ENCODE measurements around the gene LTF. TPM values are rescaled to one million over a fixed set of nuclear protein-coding genes. Genes with fewer than 3 reads are reported as not detected.
A peak's percentile ranks its signal among the peaks of the same experiment; 100 is the strongest.
"Not testable (repeated sequence)": the region's sequence is repeated elsewhere in the genome, so short reads cannot be mapped to it uniquely, and the experiment has no call there.

The LTF gene
- total RNA-seq, 2 experiments from 2014 or later: not detected

- Mint-ChIP-seq H3K4me1 (peaks cover 16% of the 10 kb centered on the region), H3K4me3 (no peak within 1 kb of the TSS), H3K27ac (no peak within 1 kb of the TSS), H3K27me3 (no peaks in the 10 kb centered on the region), H3K9me3 (no peaks in the 10 kb centered on the region), H3K36me3 (ENCODE audit: low read depth) (no peaks in the 10 kb centered on the region)
- POLR2A ChIA-PET: no interaction called here
- DNase-seq: no peak
- CTCF ChIA-PET: interaction anchor here (1.3 to 6.6 kb wide), 4 partner anchors 9 to 34 kb away, joined by 3 to 52 read pairs (median 4); no protein-coding TSS in a partner anchor
Observed at GRCh38 chr3:46497556-46498265, 33.0 kb upstream of the LTF start, which contains the start of gene RTP3. Gene RTP3, plus strand, starts transcription at chr3:46497976. Its CDS starts 87 bp downstream, at chr3:46498063.

GRCh38 chr3:46496746-46497555, 32.2 kb upstream of the LTF start:
- no peak overlapping the region for H3K4me3 Mint-ChIP-seq
- H3K9me3 Mint-ChIP-seq: no peaks in the 10 kb centered on the region
- POLR2A ChIA-PET: interaction anchor here (0.6 kb wide), 1 partner anchor 65 kb away, joined by 3 read pairs; no protein-coding TSS in a partner anchor
- no peak overlapping the region for H3K27ac Mint-ChIP-seq
- CTCF ChIA-PET: interaction anchor here (0.7 to 6.6 kb wide), 9 partner anchors 8 to 132 kb away, joined by 3 to 52 read pairs (median 3); no protein-coding TSS in a partner anchor
- peaks cover under 1% of the 10 kb centered on the region for H3K27me3 Mint-ChIP-seq
- DNase-seq: peak; percentile 56
- H3K4me1 Mint-ChIP-seq: peaks cover 16% of the 10 kb centered on the region
- H3K36me3 Mint-ChIP-seq (ENCODE audit: low read depth): no peaks in the 10 kb centered on the region

- POLR2A ChIA-PET: no interaction called here
- no peak overlapping the region for H3K4me3 Mint-ChIP-seq
- CTCF ChIA-PET: interaction anchor here (0.9 to 1.5 kb wide), 2 partner anchors 13 to 43 kb away, joined by 3 read pairs; no protein-coding TSS in a partner anchor
Observed at GRCh38 chr3:46495901-46496456, 31.3 kb upstream of the LTF start.

DNA sequence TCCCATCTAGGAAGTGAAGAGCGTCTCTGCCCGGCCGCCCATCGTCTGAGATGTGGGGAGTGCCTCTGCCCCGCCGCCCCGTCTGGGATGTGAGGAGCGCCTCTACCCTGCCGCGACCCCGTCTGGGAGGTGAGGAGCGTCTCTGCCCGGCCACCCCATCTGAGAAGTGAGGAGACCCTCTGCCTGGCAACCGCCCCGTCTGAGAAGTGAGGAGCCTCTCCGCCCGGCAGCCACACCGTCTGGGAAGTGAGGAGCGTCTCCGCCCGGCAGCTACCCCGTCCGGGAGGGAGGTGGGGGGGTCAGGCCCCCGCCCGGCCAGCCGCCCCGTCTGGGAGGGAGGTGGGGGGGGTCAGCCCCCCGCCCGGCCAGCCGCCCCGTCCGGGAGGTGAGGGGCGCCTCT, 29.8 kb upstream of the LTF start:
- CTCF ChIA-PET; H3K4me3 Mint-ChIP-seq; DNase-seq; H3K9me3 Mint-ChIP-seq; H3K27ac Mint-ChIP-seq; H3K36me3 Mint-ChIP-seq (ENCODE audit: low read depth); POLR2A ChIA-PET; H3K27me3 Mint-ChIP-seq: not testable (repeated sequence)
- H3K4me1 Mint-ChIP-seq: peaks cover 29% of the 10 kb centered on the region

More at GRCh38 chr3:46495901-46496456, 31.3 kb upstream of the LTF start:
- Mint-ChIP-seq H3K27me3 (peaks cover 9% of the 10 kb centered on the region), H3K27ac (no peak overlapping the region), H3K4me1 (peaks cover 22% of the 10 kb centered on the region), H3K36me3 (ENCODE audit: low read depth) (no peaks in the 10 kb centered on the region), H3K9me3 (no peaks in the 10 kb centered on the region)
- DNase-seq: no peak

- ChIA-PET POLR2A (no interaction called here), CTCF (interaction anchor here (0.6 to 1.2 kb wide), 3 partner anchors 56 to 632 kb away, joined by 3 to 6 read pairs (median 3); no protein-coding TSS in a partner anchor)
- DNase-seq: no peak
- Mint-ChIP-seq H3K27ac (no peak overlapping the region), H3K27me3 (peaks cover 9% of the 10 kb centered on the region), H3K4me3 (no peak overlapping the region), H3K4me1 (peaks cover 40% of the 10 kb centered on the region), H3K36me3 (ENCODE audit: low read depth) (no peaks in the 10 kb centered on the region), H3K9me3 (no peaks in the 10 kb centered on the region)
Observed at GRCh38 chr3:46492890-46493547, 28.3 kb upstream of the LTF start.

- Mint-ChIP-seq H3K9me3 (no peaks in the 10 kb centered on the region), H3K36me3 (ENCODE audit: low read depth) (no peaks in the 10 kb centered on the region), H3K4me1 (peaks cover 33% of the 10 kb centered on the region), H3K27ac (no peak overlapping the region), H3K4me3 (no peak overlapping the region), H3K27me3 (peaks cover 12% of the 10 kb centered on the region)
- POLR2A ChIA-PET: no interaction called here
- CTCF ChIA-PET: interaction anchor here (0.7 to 1.0 kb wide), 3 partner anchors 10 to 206 kb away, joined by 3 to 7 read pairs (median 3); no protein-coding TSS in a partner anchor
- DNase-seq: no peak
Observed at GRCh38 chr3:46491089-46492070, 26.7 kb upstream of the LTF start.

DNA sequence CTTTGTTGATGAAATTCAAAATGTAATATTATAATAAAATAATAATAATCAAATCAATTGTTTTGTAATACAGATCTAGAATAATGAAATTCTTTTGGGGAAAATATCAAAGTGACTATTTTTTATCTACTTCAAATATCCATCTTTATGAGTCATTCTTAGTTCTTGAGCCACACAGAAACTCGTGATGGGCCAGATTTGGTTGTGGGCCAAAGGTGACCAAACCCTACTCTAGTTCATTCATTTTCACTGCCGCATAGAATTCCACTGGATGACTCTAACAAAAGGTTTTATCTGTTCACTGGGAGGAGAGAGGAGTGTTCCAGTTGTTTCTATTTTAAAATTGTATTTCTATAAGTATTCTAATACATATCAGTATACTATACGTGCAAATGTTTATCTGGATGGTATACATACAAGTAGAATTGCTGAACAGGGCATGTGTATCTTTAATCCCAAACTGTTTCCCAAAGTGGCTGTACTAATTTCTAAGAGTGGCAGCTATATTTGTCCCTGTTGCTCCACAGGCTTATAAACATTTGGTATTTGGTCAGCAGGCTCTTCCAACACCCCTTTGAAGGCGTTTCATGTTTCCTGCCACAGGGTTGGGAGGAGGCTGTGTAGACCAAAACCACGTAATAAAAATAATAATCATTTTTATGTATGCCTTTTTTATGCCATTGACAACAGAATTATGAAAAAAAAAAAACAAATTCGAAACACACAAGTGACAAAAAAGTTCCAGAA, 25.8 kb upstream of the LTF start:
- no peak overlapping the region for H3K4me3 Mint-ChIP-seq
- H3K4me1 Mint-ChIP-seq: peaks cover 27% of the 10 kb centered on the region
- H3K9me3 Mint-ChIP-seq: no peaks in the 10 kb centered on the region
- no peak for DNase-seq
- H3K27me3 Mint-ChIP-seq: peaks cover 12% of the 10 kb centered on the region
- POLR2A ChIA-PET: no interaction called here
- no peaks in the 10 kb centered on the region for H3K36me3 Mint-ChIP-seq (ENCODE audit: low read depth)
- no peak overlapping the region for H3K27ac Mint-ChIP-seq
- CTCF ChIA-PET: interaction anchor here (0.7 to 4.1 kb wide), 9 partner anchors 10 to 207 kb away, joined by 3 to 69 read pairs (median 15); partner anchors contain the start of gene RTP3

DNA sequence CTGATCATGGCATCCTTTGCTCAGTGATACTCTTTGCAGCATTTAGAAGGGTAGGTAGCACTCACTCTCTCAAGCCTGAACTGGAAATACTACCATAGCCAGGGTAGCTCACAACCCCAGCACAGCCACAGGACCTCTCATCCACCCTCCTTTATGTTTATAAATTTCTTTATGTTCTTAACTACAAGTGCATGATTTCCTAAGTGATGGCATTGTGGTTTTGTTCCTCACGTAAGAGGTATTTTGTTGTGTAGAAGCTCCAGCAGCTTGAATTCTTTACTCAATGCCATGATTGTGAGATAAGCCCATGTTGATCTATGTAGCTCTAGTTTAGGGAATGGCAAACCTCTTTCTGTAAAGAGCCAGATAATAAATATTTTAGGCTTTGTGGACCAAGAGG, 25.2 kb upstream of the LTF start:
- H3K27me3 Mint-ChIP-seq: peaks cover 12% of the 10 kb centered on the region
- H3K9me3 Mint-ChIP-seq: no peaks in the 10 kb centered on the region
- no peak for DNase-seq
- CTCF ChIA-PET: interaction anchor here (1.0 to 4.1 kb wide), 17 partner anchors 11 to 206 kb away, joined by 3 to 69 read pairs (median 7); partner anchors contain the start of genes CCR5, CCR5AS, CCRL2 and RTP3
- POLR2A ChIA-PET: no interaction called here
- peaks cover 27% of the 10 kb centered on the region for H3K4me1 Mint-ChIP-seq
- H3K27ac Mint-ChIP-seq: no peak overlapping the region
- no peak overlapping the region for H3K4me3 Mint-ChIP-seq
- H3K36me3 Mint-ChIP-seq (ENCODE audit: low read depth): no peaks in the 10 kb centered on the region

DNA sequence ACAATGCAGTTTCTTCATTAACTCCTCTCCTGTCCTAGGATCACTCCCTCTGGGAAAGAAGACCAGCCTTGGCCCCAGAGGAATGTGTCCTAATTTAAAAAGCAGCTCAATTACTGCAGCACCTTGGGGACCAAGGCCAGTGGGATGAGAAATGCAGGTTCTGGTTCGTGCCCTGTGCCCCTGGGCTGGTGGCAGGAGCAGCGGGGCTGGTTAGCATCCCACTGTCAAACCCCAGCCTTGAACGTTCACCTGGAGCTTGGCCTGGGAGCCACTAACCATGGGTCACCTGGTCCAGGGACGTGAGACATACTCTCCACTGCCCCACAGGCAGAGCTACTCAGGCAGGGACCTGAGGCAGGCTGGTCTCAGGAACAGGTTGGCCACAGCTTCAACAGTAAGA, 24.7 kb upstream of the LTF start:
- peaks cover 27% of the 10 kb centered on the region for H3K4me1 Mint-ChIP-seq
- peak overlapping the region; percentile 60 for H3K27ac Mint-ChIP-seq
- H3K27me3 Mint-ChIP-seq: peaks cover 12% of the 10 kb centered on the region
- no peaks in the 10 kb centered on the region for H3K36me3 Mint-ChIP-seq (ENCODE audit: low read depth)
- no peaks in the 10 kb centered on the region for H3K9me3 Mint-ChIP-seq
- ChIA-PET CTCF (interaction anchor here (0.6 to 4.1 kb wide), 42 partner anchors 9 to 640 kb away, joined by 3 to 69 read pairs (median 5); partner anchors contain the start of genes CCR5, CCR5AS, CCRL2 and LTF), POLR2A (no interaction called here)
- H3K4me3 Mint-ChIP-seq: no peak overlapping the region
- DNase-seq: no peak

DNA sequence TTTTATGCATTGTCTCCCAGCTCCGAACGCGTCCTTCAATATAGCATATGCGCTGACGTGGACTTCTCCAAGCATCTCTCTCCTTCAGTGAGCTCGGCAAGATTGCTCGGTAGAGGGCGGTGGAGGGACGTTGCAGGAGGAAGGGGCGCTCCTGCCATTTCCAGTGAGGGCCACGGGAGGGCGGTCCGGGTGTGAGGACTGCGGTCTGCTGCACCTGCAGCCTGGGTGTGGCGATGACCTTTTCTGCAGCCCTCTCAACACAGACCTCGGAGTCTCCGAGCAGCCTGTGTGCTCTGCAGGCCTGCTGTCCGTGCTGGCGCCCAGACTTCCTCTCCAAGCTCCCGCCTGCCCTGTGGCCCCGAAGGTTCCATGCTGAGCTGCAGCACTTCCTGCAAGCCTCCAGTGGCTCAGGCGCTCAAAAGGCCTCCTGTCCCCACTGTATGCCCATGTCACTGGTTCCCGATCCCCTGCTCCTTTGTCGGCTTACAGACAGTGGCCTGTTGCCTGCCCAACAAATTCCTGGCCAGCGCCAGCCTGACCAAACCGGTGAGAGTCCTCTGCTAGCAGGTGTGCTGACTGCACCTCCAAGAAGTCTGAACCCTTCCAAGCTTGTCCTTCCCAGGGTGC, 24.1 kb upstream of the LTF start:
- peaks cover 27% of the 10 kb centered on the region for H3K4me1 Mint-ChIP-seq
- H3K27ac Mint-ChIP-seq: peak overlapping the region; percentile 60
- H3K4me3 Mint-ChIP-seq: peak overlapping the region; percentile 9
- no peaks in the 10 kb centered on the region for H3K36me3 Mint-ChIP-seq (ENCODE audit: low read depth)
- POLR2A ChIA-PET: interaction anchor here (0.5 to 1.0 kb wide), 3 partner anchors 37 to 141 kb away, joined by 3 to 11 read pairs (median 3); no protein-coding TSS in a partner anchor
- DNase-seq: peak; percentile 95
- H3K9me3 Mint-ChIP-seq: no peaks in the 10 kb centered on the region
- CTCF ChIA-PET: interaction anchor here (0.5 to 4.1 kb wide), 57 partner anchors 8 to 822 kb away, joined by 3 to 69 read pairs (median 4); partner anchors contain the start of genes CCR5, CCR5AS, CCRL2 and LTF
- peaks cover 12% of the 10 kb centered on the region for H3K27me3 Mint-ChIP-seq

Measured in activated CD4-positive, alpha-beta T cell treated with anti-CD3 and anti-CD28 coated beads, Interleukin-2, amount 10 ng/mL, durations not matched to agents 7 days and 5 days (primary cell).